ENCODE results near the gene S1PR5.
A peak's percentile ranks its signal among the peaks of the same experiment; 100 is the strongest.
"Not testable (repeated sequence)": the region's sequence is repeated elsewhere in the genome, so short reads cannot be mapped to it uniquely, and the experiment has no call there.

Gene S1PR5

GRCh38 chr19:10517361-10517759, at the start of gene S1PR5:
S1PR5 (minus strand) TSS chr19:10517447; CDS start chr19:10515011, 2,436 bp downstream.
- peak in 52 of 56 donors; percentile 29 to 92 (median 82) for DNase-seq

DNA sequence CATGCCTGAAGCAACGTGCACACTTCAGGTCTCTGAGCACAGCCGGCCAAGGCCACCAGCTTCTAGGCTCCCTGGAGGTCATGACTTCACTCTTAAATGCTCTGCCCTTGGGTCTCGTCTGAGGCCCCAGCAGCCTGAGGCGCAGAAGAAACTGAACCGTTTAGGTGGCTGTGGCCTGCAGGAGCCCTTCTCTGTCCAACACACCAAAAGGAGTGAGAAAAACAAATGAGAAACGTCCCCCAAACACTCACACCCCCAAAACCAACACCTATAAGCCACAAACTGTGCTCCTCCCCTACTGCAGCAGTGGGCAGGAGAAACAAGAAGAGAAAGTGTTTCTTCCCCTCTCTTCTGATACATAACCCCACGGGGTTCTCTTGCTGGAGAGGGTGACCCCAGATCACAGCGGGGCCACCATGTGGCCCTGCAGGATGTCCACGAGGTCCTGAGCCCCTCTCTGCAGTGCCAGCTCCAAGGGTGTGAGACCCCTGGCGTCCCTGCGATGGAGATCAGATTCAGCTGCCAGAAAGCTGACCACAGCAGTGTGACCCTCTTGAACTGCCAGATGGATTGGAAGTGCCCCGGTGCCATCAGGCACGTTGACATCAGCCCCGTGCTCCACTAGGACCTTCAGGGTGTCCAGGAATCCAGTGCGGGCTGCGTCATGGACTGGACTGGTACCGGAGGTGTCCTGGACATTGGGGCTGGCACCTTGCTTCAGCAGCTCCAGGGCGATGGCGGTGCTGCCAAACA, 49.6 kb upstream of the S1PR5 start:
- DNase-seq: no peak

GRCh38 chr19:10566408-10566657, 49.1 kb upstream of the S1PR5 start:
- no peak for DNase-seq

GRCh38 chr19:10565567-10566407, 48.5 kb upstream of the S1PR5 start, which contains the start of gene KRI1:
KRI1 (minus strand) TSS chr19:10566010; CDS start chr19:10565999, 11 bp downstream.
- peak; percentile 41 to 99 (median 95) for DNase-seq

- peak in 10 of 56 donors; percentile 24 to 57 (median 34) for DNase-seq
These were observed 47.9 kb upstream of the S1PR5 start for GRCh38 chr19:10565028-10565566.

- DNase-seq: no peak
These were observed 45.4 kb upstream of the S1PR5 start for GRCh38 chr19:10562609-10563008.

- no peak for DNase-seq
These were observed 42.9 kb upstream of the S1PR5 start for GRCh38 chr19:10560154-10560553.

DNA sequence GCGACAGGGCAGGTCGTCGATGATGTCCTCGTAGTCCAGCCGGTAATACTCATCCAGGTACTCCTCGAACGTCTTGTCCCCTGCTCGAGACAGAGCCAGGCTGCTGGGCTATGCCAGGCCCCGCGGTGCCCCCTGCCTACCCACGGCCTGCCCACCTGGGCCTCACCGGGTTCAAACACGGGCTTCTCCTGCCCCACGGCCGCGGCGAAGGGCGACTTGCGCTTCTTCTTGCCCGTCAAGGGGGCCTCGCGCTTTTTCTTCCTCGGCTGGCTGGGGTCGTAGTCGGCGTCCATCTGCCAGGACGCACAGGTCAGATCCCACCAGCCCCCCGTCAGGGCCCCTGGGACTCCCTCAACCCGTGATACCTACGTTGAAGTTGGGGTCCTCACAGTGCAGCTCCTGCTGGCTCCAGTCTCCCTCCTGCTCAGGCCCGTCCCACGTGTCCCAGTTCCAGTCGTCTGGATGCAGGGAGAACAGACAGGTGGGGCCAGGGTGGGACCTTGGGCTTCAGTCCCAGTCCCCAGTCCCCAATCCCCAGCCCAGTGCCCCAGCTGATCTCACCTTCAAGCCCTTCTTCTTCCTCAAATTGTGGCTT, 40.5 kb upstream of the S1PR5 start:
- no peak for DNase-seq

DNA sequence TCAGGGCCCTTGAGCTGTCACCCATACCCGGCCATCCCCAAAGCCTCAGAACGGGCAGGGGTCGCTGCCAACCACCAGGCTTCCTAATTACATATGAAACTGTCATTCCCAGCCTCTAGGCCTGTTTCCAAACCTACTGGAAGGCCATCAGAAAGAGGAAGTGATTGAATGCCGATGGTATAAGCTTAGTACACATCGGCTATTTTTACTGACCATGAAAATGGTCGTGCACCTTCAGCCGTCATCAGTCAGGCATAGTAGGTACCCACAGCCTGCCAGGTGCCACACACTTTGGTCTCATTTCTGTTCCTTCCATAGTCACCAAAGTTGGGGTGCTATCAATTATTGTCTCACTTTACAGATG, 38.3 kb upstream of the S1PR5 start:
- no peak for DNase-seq

- DNase-seq: no peak
These were observed 37.7 kb upstream of the S1PR5 start for GRCh38 chr19:10554760-10555609.

- no peak for DNase-seq
These were observed 36.7 kb upstream of the S1PR5 start for GRCh38 chr19:10553943-10554381.

DNA sequence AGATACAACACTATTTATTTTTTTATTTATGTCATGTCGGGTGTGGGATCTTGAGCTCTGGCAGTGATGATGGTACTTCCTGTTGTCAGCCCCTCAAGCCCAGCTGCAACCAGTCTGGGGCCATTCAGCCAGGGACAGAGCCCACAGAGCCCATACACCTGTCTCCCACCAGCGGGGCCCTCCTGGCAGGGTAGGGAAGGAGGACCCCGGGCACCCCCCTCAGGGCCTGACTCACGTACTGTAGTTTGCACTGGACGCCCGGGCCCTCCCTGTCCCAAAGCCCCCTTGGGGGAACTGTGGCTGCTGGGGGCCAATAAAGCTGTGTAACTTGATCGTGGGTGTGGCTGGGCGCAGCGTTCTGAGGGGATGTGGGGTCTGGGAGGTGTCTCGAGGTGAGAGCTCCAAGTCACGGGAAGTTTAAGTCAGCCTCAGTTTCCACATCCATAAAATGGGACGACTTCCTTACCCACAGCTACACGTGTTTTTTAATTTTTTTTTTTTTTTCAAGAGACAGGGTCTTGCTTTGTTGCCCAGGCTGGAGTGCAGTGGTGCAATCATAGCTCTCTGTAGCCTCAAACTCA, 35.9 kb upstream of the S1PR5 start:
- DNase-seq: no peak

DNA sequence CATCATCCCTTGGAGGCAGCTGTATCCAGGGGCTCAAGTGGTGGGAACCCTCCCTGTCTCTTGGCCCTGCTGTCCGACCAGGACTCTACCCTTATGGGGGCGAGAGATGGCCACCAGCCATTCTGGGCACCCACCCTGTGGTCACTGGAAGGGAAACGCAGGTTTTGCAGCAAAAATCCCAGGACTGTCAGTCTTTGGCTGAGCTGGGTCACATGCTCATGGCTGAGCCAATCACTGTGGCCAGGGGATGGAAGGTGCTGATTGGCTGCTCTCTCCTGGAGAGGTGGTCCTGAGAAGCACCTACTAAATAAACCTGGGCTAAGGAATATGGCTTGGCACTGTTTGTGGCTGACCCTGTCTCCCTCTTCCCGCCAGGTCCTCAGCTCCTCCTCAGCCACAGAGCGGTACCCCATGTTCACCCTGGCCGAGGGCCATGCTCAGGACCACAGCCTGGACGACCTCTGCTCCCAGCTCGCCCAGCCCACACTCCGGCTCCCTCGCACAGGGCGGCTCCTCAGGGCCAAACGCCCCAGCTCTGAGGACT, 35.3 kb upstream of the S1PR5 start:
- peak in 8 of 56 donors; percentile 3 to 42 (median 12) for DNase-seq

DNA sequence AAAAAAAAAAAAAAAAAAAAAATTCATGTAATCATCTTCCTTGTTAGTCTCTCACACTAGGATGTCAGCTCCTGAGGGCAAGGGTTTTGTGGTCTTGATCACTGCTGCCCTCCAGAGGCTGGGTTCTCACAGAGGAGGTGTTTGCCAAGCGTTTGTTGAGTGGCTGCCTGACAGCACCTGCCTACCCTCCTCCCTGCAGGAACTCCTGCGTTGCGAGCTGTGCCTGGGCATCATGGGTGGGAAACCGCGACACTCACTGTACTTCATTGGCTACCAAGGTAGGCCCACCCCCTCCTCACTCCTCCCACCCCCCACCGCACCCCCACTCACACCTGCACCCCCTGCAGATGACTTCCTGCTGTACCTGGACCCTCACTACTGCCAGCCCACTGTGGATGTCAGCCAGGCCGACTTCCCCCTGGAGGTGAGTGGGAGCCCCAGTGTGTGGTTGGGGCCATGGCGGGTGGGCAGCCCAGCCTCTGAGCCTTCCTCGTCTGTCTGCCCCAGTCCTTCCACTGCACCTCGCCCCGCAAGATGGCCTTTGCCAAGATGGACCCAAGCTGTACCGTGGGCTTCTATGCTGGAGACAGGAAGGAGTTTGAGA, 34.6 kb upstream of the S1PR5 start:
- DNase-seq: peak in 5 of 56 donors; percentile 1 to 17 (median 5)

DNA sequence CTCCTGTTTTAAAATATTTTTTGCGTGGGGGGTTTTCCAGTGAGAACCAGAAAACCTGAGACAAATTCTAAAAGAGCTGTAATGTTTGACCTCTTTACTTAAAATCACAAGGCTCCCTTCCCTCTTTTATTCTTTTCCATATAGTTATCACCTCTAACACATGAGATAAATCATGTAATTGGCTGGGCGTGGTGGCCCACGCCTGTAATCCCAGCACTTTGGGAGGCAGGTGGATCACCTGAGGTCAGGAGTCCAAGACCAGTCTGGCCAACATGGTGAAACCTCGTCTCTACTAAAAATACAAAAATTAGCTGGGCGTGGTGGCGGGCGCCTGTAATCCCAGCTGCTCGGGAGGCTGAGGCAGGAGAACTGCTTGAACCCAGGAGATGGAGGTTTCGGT, 33.8 kb upstream of the S1PR5 start:
- DNase-seq: not testable (repeated sequence)

DNA sequence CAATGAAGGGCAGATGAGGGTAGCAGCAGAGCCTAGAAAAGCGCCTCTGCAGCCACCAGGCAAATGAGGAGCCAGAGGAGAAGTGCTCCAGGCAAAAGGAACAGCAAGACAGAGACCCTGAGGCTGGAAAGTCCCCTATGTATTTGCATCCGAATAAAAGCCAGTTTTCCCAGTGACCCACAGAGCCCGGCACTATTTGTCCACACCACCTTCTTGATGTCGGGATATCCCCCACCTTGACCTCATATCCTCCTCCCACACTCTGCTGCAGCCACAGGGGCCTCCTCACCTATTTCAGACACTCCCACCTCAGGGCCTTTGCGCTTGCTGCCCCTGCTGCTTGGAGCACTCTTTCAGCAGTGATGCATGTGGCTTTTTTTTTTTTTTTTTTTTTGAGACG, 33.1 kb upstream of the S1PR5 start:
- no peak for DNase-seq

DNA sequence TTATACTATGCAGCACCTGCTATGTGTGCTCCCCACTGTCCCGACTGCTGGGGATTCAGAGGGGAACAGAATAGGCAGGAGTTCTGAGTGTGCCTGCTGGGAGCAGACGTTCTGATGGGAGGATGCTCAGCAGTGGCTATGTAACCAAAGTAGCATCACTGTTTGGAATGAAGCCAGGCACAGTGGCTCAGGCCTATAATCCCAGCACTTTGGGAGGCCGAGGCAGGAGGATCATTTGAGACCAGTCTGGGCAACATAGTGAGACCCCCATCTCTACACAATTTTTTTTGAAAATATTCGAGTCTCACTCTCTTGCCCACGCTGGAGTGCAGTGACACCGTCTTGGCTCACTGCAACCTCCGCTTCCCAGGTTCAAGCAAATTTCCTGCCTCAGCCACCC, 32.5 kb upstream of the S1PR5 start:
- DNase-seq: no peak

- DNase-seq: no peak
These were observed 31.6 kb upstream of the S1PR5 start for GRCh38 chr19:10548746-10549276.

DNA sequence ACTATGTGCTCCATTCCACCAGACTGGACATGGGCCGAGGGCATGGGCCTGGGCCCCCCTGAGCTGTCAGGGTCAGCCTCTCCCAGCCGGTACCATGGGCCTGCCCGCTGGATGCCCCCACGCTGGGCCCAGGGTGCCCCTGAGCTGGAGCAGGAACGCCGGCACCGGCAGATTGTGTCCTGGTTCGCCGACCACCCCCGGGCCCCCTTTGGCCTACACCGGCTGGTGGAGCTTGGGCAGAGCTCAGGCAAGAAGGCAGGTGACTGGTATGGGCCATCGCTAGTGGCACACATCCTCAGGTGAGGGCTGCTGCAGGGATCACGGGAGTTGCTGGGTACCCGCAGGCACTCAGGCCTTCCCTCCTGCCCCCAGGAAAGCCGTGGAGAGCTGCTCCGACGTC, 29.6 kb upstream of the S1PR5 start:
- no peak for DNase-seq
